GM10266 (cell line): ENCODE results near the gene HCFC2.
"Not testable (repeated sequence)": the region's sequence is repeated elsewhere in the genome, so short reads cannot be mapped to it uniquely, and the experiment has no call there.

Experiments
- DNase-seq: peaks from one replicate; pipeline ENCODE4 v3.0.0; 2012; ENCODE audit errors: extremely low spot score
- TF ChIP-seq, protein P1 (sequence below): IDR thresholded peaks from 2 replicates; pipeline ENCODE4 v1.5.1; 2012; ENCODE audit warnings: mild to moderate bottlenecking, low read depth; ENCODE audit not compliant: control insufficient read depth, insufficient read depth; ENCODE audit errors: missing control alignments

HCFC2 gene

DNA sequence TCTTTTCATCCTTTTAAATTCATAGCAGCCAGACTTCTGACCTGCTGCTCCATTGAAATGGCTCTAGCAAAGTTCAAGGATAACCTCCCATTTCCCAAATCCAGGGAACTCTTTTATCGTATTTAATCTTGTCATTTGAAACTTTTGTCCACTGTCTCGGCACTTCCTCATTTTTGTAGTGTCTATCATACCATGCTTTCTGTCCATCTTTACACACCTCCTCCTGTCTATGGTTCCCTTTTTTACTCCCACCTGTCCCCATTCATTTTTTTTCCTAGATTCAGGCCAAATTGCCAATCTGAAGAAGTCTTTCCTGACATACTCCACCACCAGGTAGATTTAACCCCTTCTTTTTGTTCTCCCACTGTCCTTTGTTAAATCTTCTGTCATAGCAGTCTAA, 42.6 kb downstream of the HCFC2 start:
- TF ChIP-seq, protein P1, sequence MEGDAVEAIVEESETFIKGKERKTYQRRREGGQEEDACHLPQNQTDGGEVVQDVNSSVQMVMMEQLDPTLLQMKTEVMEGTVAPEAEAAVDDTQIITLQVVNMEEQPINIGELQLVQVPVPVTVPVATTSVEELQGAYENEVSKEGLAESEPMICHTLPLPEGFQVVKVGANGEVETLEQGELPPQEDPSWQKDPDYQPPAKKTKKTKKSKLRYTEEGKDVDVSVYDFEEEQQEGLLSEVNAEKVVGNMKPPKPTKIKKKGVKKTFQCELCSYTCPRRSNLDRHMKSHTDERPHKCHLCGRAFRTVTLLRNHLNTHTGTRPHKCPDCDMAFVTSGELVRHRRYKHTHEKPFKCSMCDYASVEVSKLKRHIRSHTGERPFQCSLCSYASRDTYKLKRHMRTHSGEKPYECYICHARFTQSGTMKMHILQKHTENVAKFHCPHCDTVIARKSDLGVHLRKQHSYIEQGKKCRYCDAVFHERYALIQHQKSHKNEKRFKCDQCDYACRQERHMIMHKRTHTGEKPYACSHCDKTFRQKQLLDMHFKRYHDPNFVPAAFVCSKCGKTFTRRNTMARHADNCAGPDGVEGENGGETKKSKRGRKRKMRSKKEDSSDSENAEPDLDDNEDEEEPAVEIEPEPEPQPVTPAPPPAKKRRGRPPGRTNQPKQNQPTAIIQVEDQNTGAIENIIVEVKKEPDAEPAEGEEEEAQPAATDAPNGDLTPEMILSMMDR, result no peak
- no peak for DNase-seq

DNA sequence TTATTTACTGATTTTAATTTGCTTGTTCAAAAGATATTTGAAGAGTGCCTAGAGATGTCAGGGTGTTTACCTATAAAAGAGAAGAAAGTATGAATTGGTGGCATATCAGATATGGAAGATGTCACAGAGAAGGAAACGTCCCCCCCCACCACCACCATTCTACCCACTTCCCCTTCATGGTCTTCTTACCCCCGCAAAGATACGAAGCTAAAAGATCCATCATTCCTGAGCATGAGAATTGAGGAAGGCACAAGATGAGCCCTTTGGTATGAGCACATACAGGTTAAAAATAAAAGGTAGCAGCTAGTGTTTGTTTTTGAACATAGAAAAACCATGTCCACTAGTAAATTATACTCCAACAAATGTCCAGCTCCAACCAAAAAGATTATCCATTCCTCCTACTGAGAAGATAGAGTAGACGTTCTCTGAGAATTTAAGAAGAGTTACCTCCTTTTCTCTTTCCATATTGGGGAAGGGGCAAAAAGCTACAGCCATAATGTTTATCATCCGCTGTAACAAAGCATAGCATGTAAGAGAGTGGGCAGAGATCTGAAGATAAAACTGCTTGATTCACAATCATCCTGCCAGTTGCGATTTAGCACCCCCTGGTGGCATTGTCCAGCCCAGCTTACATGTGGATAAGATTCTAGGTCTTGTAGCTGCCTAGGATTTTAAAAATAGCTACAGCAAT, 44.6 kb downstream of the HCFC2 start:
- DNase-seq, result peak; percentile 50

DNA sequence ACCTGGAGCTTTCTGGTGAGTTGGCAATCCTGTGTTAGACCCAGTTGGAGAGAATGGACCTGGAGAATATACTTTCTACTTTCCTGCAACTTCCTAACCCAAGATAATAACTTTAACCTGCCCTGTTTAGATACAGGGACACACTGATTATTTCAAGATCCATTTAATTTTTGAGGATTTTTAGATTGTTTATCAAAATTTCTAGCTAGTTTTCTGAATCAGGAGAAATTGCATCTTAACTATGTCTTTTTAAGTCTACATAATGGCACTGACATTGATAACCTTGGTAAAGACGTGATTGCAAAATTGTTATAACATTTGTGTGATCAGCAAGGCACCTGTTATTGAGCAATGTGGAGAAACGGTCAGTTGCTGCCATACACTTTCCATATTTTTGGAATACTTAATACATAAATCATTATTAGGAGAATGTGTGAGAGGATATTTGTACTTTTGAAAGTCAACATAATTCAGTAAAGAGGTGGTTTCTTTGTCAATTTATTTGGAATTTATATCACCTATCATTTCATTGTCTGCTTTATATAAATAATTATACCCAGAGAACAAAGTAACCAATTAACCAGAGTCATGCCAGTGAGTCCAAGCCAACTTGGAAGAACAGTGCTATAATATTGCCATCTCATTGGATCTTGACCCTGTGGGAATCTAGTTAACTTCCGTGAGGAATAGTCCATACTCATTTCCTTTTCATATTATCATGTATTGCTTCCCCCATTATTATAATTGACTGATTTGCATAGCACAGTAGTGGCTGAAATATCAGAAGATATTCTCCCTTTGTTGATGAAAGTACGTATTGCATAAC, 45.3 kb downstream of the HCFC2 start:
- DNase-seq, result no peak
- TF ChIP-seq, protein P1, result no peak

More for the DNA sequence above, 44.6 kb downstream of the HCFC2 start:
- TF ChIP-seq, protein P1, result peak; percentile 92

DNA sequence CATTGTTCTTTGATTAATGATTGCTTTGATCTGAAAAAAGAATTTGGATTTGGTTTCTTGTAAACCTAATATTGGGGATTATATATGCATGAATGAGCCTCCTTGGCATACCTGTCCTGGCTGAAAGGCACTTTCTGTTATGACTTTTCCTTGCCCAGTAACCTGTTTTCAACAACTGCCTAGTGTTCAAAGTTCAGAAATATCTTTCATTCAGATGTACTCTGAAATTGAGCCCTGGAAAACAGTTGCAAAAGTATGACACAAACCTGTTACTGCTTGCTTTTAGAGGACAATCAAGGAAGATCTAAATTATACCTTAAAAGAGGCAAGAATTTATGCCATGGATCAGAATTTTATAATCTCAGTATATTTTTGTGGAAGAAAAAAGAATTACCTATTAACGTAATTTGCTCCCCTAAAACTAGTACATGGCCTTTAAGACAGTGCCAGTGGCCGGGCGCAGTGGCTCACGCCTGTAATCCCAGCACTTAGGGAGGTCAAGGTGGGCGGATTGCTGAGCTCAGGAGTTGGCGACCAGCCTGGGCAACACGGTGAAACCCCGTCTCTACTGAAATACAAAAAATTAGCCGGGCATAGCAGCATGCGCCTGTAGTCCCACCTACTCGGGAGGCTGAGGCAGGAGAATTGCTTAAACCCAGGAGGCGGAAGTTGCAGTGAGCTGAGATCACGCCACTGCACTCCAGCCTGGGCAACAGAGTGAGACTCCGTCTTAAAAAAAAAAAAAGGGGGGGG, 50.7 kb downstream of the HCFC2 start:
- DNase-seq, result not testable (repeated sequence)

DNA sequence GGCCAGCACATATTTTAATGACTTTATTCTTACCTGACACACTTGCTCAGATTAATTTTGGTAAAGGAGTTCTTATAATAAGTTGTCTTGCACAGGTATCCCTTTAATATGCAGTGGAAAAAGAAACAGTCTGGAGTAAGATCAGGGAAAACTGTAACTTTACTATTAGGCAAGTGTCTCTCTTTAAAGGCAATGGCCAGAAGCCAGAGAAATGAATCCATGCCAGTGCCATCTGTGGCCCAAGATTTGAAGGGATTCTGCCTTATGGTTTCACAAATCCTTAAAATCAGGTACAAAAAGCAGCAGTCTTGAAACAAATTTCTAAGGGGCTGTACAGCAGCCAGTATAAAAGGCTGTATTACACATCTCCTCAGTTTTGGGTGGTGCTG, 51.2 kb downstream of the HCFC2 start:
- DNase-seq, result no peak
- TF ChIP-seq, protein P1, result no peak

DNA sequence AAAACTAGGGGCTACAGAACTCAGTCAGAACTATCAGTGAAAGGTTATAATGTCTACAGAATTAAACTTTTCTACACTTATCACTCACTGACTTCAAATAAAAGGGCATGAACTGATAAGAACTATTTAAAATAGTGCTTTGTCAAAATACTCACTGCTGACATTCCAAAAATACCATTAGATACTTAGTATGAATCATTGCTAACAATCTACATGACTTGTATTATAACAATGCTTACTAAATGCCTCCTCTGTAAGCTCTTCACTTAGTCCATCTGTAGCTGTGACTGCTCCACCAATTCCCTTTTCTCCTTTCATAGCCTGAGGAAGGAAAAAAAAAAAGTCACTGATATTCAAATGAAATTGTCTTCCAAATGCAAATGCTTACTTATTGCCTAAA, 56.7 kb downstream of the HCFC2 start:
- TF ChIP-seq, protein P1, result no peak
- no peak for DNase-seq

DNA sequence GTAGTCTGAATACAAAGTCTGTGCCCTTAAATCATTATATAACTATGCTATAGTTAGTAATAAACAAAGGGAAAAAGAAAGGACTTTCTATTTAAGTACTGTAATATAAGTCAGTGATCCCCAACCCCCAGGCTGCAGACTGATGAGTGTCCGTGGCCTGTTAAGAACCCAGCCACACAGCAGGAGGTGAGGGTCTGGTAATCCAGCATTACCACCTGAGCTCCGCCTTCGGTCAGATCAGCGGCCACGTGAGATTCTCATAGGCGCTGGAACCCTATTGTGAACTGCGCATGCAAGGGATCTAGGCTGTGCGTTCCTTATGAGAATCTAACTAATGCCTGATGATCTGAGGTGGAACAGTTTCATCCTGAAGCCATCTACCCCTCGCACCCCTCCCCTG, 58.0 kb downstream of the HCFC2 start:
- TF ChIP-seq, protein P1, result no peak
- DNase-seq, result no peak
